ENCODE data around the gene B4GALT5.

- TF ChIP-seq CTCF (conservative IDR thresholded peaks at IDR 0.05; ENCODE audit: low read length) = no peak
- TF ChIP-seq EZH2phosphoT487 (IDR thresholded peaks at IDR 0.05; ENCODE audit: borderline replicate concordance) = no peak
These were observed 118.3 kb downstream of the B4GALT5 start for GRCh38 chr20:49595346-49595745.

Data from Loucy (cell line).